Measurements from ENCODE around the gene GARRE1. TPM values are rescaled to one million over a fixed set of nuclear protein-coding genes. Genes with fewer than 3 reads are reported as not detected.

Gene GARRE1
- total RNA-seq, 1 experiment from 2014 or later, result 6.1 TPM

DNA sequence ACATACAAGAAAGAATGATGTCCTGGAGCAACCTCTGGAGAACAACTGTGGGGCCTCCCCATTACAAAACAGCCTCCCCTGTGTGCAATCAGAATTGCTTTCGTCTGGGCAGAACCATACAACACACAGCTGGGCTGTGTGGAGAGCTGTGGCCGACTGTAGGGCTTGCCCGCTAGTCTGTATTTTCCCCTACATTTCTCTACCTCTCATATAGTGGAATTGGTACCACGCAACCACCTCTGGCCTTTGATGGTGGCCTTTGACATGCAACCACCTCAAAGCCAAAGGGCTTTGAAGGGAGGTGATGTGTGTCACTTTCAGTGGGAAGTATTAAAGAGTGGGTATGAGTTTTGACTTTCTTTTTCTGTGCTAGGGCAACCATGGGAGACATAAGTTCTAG lies 34.0 kb downstream of the GARRE1 start:
- no peak overlapping the region for H3K9ac ChIP-seq (ENCODE audit: low read length)
- ChIA-PET CTCF (no interaction called here), POLR2A (ENCODE audit: unreplicated experiment) (no interaction called here)
- no peaks in the 10 kb centered on the region for H3K79me2 ChIP-seq (ENCODE audit: low read length)
- H3K36me3 ChIP-seq (ENCODE audit: low read depth, low read length), result no peaks in the 10 kb centered on the region
- no peaks in the 10 kb centered on the region for H3K9me3 ChIP-seq (ENCODE audit: low read length)
- intact Hi-C loops (cut with micrococcal nuclease), result no loop called here
- H3F3A ChIP-seq (ENCODE audit: low read length, unreplicated experiment), result no peaks in the 10 kb centered on the region
- no peaks in the 10 kb centered on the region for H4K20me1 ChIP-seq (ENCODE audit: low read length)
- no peak overlapping the region for H3K4me2 ChIP-seq (ENCODE audit: low read length)
- H2AFZ ChIP-seq (ENCODE audit: low read length), result no peak overlapping the region
- no peak for DNase-seq
- no peak overlapping the region for H3K27ac ChIP-seq (ENCODE audit: low read length)
- peaks cover 2% of the 10 kb centered on the region for H3K4me1 ChIP-seq (ENCODE audit: insufficient read depth, low read length)
- no peak for ATAC-seq
- H3K27me3 ChIP-seq (ENCODE audit: low read length), result no peaks in the 10 kb centered on the region
- no TSS peak for BruUV-seq (replicated peaks)
- TF ChIP-seq EZH2 (IDR thresholded peaks at IDR 0.05; ENCODE audit: low read length, unreplicated experiment) (no peak), EZH2phosphoT487 (IDR thresholded peaks at IDR 0.05; ENCODE audit: borderline replicate concordance, low read length) (no peak)
- TF ChIP-seq, protein P1, sequence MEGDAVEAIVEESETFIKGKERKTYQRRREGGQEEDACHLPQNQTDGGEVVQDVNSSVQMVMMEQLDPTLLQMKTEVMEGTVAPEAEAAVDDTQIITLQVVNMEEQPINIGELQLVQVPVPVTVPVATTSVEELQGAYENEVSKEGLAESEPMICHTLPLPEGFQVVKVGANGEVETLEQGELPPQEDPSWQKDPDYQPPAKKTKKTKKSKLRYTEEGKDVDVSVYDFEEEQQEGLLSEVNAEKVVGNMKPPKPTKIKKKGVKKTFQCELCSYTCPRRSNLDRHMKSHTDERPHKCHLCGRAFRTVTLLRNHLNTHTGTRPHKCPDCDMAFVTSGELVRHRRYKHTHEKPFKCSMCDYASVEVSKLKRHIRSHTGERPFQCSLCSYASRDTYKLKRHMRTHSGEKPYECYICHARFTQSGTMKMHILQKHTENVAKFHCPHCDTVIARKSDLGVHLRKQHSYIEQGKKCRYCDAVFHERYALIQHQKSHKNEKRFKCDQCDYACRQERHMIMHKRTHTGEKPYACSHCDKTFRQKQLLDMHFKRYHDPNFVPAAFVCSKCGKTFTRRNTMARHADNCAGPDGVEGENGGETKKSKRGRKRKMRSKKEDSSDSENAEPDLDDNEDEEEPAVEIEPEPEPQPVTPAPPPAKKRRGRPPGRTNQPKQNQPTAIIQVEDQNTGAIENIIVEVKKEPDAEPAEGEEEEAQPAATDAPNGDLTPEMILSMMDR (conservative IDR thresholded peaks at IDR 0.05; ENCODE audit: low read depth, low read length), result no peak
- no peaks in the 10 kb centered on the region for H3K9me2 ChIP-seq (replicated peaks; ENCODE audit: low read length)
- H3K4me3 ChIP-seq (ENCODE audit: low read length), result no peak overlapping the region

DNA sequence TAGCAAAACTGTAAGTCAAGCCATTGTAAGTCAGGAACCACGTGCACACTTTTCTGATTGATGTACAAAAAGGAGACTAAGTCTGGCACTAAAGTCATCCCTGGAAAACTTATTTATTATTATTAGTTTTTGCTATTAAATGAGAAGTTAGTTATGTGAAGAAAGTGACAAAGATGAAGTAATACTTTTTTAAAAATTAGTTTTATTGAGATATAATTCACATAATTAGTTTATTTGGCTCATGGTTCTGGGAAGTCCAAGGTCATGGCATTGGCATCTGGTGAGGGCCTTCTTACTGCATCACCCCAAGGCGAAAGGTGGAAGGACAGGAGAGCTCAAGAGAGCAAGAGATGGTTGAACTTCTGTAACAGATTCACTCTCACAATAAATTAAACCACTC lies 36.9 kb downstream of the GARRE1 start:
- no peak for DNase-seq
- Histone ChIP-seq H3K27me3 (ENCODE audit: low read length) (no peaks in the 10 kb centered on the region), H3K4me3 (ENCODE audit: low read length) (no peak overlapping the region), H3K4me2 (ENCODE audit: low read length) (no peak overlapping the region), H2AFZ (ENCODE audit: low read length) (no peak overlapping the region), H3K36me3 (ENCODE audit: low read depth, low read length) (no peaks in the 10 kb centered on the region), H4K20me1 (ENCODE audit: low read length) (no peaks in the 10 kb centered on the region), H3K79me2 (ENCODE audit: low read length) (no peaks in the 10 kb centered on the region), H3K9ac (ENCODE audit: low read length) (no peak overlapping the region), H3F3A (ENCODE audit: low read length, unreplicated experiment) (no peaks in the 10 kb centered on the region), H3K4me1 (ENCODE audit: insufficient read depth, low read length) (no peaks in the 10 kb centered on the region), H3K9me3 (ENCODE audit: low read length) (no peaks in the 10 kb centered on the region), H3K9me2 (replicated peaks; ENCODE audit: low read length) (no peaks in the 10 kb centered on the region), H3K27ac (ENCODE audit: low read length) (no peak overlapping the region)
- TF ChIP-seq EZH2phosphoT487 (IDR thresholded peaks at IDR 0.05; ENCODE audit: borderline replicate concordance, low read length) (no peak), EZH2 (IDR thresholded peaks at IDR 0.05; ENCODE audit: low read length, unreplicated experiment) (no peak)
- TF ChIP-seq, protein P1 (conservative IDR thresholded peaks at IDR 0.05; ENCODE audit: low read depth, low read length), result no peak
- intact Hi-C loops (cut with micrococcal nuclease), result no loop called here
- ChIA-PET CTCF (no interaction called here), POLR2A (ENCODE audit: unreplicated experiment) (no interaction called here)
- no peak for ATAC-seq
- BruUV-seq (replicated peaks), result no TSS peak

DNA sequence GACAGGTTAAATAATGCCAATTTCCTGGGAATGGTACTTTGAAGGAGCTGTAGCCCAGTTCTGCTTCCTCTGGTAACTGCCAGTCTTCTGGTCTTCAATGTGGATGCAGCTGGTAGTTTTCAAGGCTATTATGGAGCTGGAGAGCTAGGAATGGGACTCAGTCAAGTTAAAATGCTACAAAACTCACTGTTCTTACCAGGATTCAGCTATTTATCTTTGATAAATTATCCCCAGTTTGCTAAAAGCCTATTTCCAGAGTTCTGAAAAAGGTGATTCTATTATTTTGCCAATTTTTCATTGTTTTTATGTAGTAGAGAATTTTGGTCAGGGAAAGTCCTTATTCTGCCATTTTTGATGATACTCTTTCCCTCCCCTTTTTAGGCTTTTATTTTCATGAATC lies 40.7 kb downstream of the GARRE1 start:
- no peak overlapping the region for H3K4me2 ChIP-seq (ENCODE audit: low read length)
- ATAC-seq (no peak), DNase-seq (no peak)
- no peaks in the 10 kb centered on the region for H3K9me3 ChIP-seq (ENCODE audit: low read length)
- no peaks in the 10 kb centered on the region for H3K4me1 ChIP-seq (ENCODE audit: insufficient read depth, low read length)
- no peaks in the 10 kb centered on the region for H3F3A ChIP-seq (ENCODE audit: low read length, unreplicated experiment)
- ChIA-PET CTCF (interaction anchor here (0.6 kb wide), 1 partner anchor 1621 kb away, joined by 6 read pairs; no protein-coding TSS in a partner anchor), POLR2A (ENCODE audit: unreplicated experiment) (interaction anchor here (0.7 kb wide), 1 partner anchor 62 kb away, joined by 4 read pairs; no protein-coding TSS in a partner anchor)
- H4K20me1 ChIP-seq (ENCODE audit: low read length), result no peaks in the 10 kb centered on the region
- no peak overlapping the region for H3K27ac ChIP-seq (ENCODE audit: low read length)
- BruUV-seq (replicated peaks), result no TSS peak
- no peak overlapping the region for H3K9ac ChIP-seq (ENCODE audit: low read length)
- intact Hi-C loops (cut with micrococcal nuclease), result no loop called here
- H3K79me2 ChIP-seq (ENCODE audit: low read length), result no peaks in the 10 kb centered on the region
- no peaks in the 10 kb centered on the region for H3K9me2 ChIP-seq (replicated peaks; ENCODE audit: low read length)
- no peaks in the 10 kb centered on the region for H3K36me3 ChIP-seq (ENCODE audit: low read depth, low read length)
- H3K27me3 ChIP-seq (ENCODE audit: low read length), result no peaks in the 10 kb centered on the region
- H3K4me3 ChIP-seq (ENCODE audit: low read length), result no peak overlapping the region
- TF ChIP-seq EZH2phosphoT487 (IDR thresholded peaks at IDR 0.05; ENCODE audit: borderline replicate concordance, low read length) (no peak), EZH2 (IDR thresholded peaks at IDR 0.05; ENCODE audit: low read length, unreplicated experiment) (no peak)
- TF ChIP-seq, protein P1 (conservative IDR thresholded peaks at IDR 0.05; ENCODE audit: low read depth, low read length), result no peak
- H2AFZ ChIP-seq (ENCODE audit: low read length), result no peak overlapping the region
